SIG-M5 (cell line): ENCODE data around the gene PHF21B.
"Not testable (repeated sequence)": the region's sequence is repeated elsewhere in the genome, so short reads cannot be mapped to it uniquely, and the experiment has no call there.

Source experiments
- DNase-seq: peaks from one replicate; lab custom pipeline; 2025; lab: John Stamatoyannopoulos, UW

Gene PHF21B

GRCh38 chr22:44933666-44934453 lies 75.9 kb downstream of the PHF21B start:
- DNase-seq, result no peak

DNA sequence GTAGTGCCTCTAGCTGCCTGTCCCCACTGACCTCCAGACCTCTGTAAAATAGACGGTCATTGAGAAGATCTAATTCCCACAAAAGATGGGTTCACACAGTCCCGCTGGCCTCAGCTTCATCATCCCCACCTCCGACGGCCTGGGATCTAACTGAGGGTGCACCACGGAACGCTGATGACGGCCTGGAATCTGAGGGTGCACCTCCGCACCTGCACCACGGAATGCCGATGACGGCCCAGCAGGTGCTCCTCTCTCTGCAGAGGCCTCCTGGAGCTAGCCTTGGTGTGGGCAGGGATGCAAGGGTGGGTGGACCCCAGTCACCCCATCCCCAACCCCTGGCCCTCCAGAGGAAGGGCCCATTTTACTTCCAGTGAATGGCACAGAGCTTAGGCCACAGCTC lies 77.3 kb downstream of the PHF21B start:
- no peak for DNase-seq

GRCh38 chr22:44931766-44932165 lies 78.0 kb downstream of the PHF21B start:
- no peak for DNase-seq

DNA sequence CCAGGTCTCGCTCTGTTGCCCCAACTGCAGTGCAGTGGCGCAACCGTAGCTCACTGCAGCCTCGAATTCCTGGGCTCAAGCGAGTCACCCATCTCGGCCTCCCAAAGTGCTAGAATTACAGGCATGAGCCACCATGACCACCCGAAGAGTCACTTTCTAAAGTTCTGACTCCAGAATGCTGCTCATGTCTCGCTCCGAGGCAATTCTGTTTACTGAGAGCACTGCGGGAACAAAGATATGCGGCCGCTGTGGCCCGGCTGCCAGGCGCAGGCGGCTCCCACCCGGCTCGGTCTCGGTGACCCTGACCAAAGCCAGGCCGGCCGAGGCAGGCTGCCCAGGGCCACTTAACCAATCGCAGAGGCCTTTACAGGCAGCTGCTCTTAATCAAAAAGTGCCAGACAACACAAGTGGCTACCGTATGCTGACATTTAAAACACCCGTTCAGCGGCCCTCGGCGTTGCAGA lies 78.7 kb downstream of the PHF21B start:
- no peak for DNase-seq

DNA sequence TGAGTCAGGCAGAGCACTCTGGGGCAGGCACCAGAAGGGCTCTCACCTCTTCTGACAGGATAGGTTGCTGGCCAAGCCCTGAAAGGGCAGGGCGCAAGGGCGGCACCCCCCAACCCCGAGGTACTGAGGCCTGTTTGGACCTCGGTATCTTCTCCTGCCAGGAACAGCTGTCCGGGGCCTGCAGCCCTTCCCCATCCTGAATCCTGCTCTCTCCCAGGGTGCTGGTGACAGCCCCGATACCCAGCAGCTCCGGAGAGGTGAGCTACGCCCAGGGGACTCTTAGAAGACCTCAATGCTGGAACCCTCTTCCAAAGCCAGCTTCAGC lies 79.1 kb downstream of the PHF21B start:
- DNase-seq, result no peak

DNA sequence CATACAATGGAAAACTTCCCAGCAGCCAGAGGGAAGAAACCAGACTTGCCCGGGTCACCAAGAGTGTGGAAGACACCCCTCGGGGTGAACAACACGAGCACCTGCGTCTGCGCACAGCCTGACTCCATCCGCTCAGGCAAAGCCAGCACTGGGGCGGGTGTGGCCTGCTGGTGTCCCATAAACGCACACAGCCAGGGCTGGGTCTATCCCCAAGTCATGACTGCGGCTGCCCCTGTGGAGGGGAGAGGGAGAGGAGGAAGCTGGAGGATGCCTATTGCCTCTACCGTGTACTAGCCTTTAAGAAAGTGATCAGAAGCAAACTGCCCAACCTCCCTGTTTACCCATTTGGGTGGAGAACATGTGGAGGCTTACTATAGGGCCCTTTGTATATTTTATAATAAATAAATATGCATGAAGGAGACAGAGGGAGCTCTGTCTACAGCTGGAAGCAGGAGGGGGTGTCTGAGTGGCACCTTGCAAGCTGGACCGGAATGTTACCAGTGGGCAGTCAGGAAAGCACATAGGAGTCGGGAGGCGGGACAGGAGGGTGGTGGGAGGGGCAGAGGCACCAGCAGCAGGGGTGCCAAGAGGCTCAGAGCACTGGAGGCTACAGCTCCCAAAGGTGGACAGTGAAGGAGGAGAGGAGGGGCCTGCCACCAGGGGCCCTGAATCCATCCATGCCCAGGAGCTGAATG lies 79.6 kb downstream of the PHF21B start:
- DNase-seq, result no peak

DNA sequence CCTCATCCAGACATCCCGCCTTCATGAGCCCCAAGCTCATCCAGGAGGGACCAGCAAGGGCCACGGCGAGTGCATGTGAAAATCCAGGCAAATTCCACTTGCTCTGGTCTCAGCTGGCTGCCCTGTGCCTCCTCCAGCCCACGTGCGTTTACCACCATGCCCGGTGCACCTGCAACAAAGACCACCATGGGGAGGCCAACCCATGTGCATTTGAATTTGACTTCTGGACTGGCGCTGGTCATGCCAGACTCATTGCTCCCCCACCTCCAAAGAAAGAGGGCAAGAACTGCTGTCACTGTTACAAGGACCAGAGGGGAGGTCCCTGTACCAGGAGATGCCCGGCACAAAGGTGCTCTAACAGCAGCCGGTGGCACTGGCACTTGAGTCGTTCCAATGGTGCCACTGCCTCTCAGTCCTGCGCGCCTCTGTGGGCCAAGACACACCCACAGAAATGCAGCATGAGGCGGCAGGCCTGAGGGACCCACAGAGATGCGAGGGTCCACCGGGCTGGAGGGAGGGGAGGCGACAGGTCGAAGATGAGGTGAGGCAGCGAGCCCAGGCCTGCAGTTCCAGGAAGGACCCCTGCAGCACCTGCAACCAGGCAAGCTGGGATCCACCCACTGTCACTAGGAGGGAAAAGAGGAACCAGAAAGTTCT lies 80.3 kb downstream of the PHF21B start:
- DNase-seq, result no peak

- DNase-seq, result no peak
Measured at GRCh38 chr22:44928711-44929358, 81.0 kb downstream of the PHF21B start.

DNA sequence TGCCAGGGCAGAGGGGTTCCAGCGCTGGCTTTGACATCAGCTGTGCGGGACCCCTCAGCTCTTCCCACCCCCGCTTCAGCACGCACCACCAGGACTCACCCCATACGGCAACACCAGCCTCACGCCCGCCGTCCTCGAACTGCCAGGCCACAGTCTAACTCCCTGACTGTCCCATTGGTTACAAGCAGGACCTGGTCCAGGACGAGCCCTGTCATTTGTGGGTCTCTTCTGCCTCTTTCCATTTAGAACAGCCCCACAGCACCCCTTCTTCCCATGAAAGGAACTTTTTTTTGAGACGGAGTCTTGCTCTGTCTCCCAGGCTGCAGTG lies 81.7 kb downstream of the PHF21B start:
- no peak for DNase-seq

- no peak for DNase-seq
Measured at GRCh38 chr22:44927463-44928135, 82.2 kb downstream of the PHF21B start.

GRCh38 chr22:44926491-44927415 lies 83.1 kb downstream of the PHF21B start:
- DNase-seq, result no peak

DNA sequence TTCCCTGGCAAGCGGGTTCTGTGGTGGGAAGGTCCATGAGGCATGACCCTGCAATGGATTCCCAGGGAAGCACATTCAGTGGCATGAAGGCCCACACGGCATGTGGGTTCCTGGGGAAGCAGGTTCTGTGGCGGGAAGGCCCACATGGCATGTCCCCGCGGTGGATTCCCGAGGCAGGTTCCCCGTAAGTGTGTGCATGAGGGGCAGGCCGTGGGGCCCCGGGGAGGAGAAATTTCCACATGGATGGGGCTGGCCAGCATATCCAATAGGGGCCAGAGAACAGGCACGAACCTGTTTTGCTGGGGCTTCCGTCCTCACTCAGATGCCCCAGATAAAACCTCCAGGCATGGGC lies 83.7 kb downstream of the PHF21B start:
- no peak for DNase-seq

DNA sequence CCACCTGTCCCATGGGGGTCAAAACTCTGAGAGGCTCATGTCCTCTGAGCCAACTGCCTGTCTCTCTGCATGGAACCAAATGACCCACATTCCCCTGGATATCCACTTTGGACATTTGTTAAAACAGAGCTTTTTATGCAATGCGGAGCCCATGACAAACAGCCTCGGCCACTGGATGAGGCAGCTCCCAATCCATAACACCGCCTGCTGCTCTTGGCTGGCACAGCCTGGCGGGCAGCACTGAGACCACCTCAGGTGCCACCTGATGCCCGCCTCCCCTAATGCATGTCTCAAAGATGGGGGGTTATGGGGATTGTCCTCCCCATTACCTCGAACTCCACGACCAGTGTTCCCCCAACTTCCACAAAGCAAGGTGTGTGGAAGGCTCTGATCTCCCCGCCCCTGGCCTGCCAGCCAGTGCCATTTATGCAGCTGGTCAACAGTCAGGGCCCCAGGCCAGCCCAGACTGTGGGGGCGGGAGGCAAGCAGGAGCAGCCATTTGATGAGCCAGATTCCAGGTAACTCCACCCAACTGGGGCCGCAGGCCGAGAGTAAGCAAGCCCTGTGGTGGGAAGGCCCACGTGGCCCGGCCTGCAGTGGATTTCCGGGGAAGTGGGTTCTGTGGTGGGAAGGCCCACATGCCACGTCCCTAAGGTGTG lies 84.2 kb downstream of the PHF21B start:
- no peak for DNase-seq

DNA sequence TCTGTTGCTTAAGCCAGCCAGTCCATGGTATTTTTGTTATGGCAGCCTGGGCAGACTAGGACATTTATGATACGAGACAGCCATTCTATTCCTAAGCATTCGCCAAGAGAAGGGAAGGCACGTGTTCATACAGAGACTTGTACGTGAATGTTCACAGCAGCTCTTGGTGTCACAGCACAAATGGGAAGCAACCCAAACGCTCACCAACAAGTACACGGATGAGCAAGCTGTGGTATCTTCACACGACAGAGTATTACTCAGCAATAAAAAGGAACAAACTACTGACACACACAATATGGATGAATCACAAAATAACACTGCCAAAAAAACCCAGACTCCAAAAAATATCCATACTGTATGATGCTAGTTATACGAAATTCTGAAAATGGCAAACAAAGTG lies 85.1 kb downstream of the PHF21B start:
- no peak for DNase-seq

DNA sequence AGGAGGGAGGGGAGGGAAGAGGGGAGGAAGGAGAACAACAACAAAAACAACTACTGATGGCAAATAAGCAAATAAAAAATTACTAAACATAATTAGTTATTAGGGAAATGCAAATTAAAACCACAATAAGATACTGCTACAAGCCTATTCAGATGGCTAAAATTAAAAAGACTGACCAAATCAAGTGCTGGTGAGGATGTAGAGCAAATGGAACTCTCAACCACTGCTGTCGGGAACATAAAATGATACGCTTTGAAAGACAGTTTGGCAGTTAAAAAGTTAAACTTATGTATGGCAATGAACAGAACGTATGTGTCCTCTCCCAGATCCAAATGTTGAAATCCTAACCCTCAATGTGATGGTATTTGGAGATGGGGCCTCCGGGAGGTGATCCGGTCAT lies 85.7 kb downstream of the PHF21B start:
- DNase-seq, result no peak

- not testable (repeated sequence) for DNase-seq
Measured at GRCh38 chr22:44921766-44922165, 88.0 kb downstream of the PHF21B start.

- DNase-seq, result no peak
Measured at GRCh38 chr22:44920183-44920582, 89.6 kb downstream of the PHF21B start.

DNA sequence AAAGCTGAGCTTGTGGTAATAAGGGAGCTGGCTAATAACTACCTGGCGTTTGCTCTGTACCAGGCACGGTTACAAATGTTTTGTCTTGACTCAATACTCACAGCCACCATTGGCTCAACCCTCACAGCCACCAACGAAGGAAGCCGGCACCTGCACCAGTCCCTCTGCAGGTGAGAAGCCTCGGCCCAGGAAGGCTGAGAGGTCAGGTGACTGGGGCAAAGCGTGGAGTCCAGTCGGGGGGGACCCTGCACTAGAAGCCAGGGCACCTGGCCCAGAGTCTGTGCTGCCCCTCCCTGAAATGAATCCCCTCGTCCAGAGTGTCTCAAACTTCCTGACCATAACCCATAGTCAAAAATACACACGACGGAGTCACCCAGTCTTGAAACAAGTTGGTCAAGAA lies 90.1 kb downstream of the PHF21B start:
- no peak for DNase-seq

- DNase-seq, result no peak
Measured at GRCh38 chr22:44918925-44919392, 90.8 kb downstream of the PHF21B start.

- DNase-seq, result no peak
Measured at GRCh38 chr22:44918166-44918924, 91.5 kb downstream of the PHF21B start.
